Measurements from ENCODE around the gene KRT7.

DNA sequence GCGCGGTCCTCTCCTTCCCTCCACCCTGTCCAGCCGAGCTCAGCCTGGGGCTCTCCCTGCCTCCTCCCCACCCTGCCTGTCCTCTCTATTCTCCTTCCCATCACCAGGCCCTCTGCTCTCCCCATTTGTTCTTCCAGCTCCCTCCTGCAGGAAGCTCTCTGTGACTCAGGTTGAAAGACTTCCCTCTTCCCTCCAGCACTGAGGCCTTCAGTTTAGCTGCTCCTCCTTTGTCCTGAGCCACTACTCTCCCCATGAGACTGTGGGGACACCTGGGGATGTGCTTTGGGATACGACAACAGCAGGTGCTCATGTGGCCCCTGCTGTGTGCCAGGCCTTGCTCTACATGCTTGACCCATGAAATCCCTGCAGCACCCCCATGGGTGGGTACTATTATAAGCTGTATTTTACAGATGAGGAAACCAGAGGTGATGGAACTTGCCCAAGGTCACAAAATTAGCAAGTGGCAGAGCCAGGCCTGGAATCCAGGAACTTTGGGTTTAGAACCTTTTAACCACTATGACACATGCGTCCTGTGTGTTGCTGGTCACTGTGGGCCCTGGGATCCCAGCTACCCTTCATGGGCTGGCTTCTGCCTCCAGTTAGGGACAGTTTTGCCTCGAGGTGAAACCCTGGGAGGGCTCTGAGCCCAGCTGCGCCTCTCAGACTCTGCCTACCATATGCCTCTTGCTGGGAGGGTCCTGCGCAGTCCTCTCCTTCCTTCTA is 46.8 kb upstream of the KRT7 start:
- TF ChIP-seq POLR2A (IDR thresholded peaks at IDR 0.05; ENCODE audit: low read length) (no peak), GATA1 (IDR thresholded peaks at IDR 0.05; ENCODE audit: low read depth, low read length) (no peak)
